HL-60 (cell line): ENCODE measurements around the gene APC2.

Experiments
- CTCF ChIP-seq: IDR thresholded peaks from one replicate; pipeline ENCODE4 v1.5.1; 2011; ENCODE audit warnings: low read length, control low read depth, inconsistent platforms; ENCODE audit not compliant: insufficient read depth
- POLR2AphosphoS5 ChIP-seq: IDR thresholded peaks from 2 replicates; pipeline ENCODE4 v1.6.1; 2012; ENCODE audit warnings: low read depth
- REST ChIP-seq: IDR thresholded peaks from 2 replicates; pipeline ENCODE4 v1.6.1; 2012; ENCODE audit warnings: low read depth; ENCODE audit not compliant: insufficient replicate concordance
- SPI1 ChIP-seq: IDR thresholded peaks from 2 replicates; pipeline ENCODE4 v1.6.1; 2012; ENCODE audit warnings: low read depth, mild to moderate bottlenecking, borderline replicate concordance

- TF ChIP-seq CTCF, result no peak
- no peak for TF ChIP-seq POLR2AphosphoS5
- TF ChIP-seq REST, result no peak
- TF ChIP-seq SPI1, result no peak
Observed at GRCh38 chr19:1430246-1430645, 19.7 kb upstream of the APC2 start.
